Measurements from ENCODE around the gene RNF38. TPM values are rescaled to one million over a fixed set of nuclear protein-coding genes. Genes with fewer than 3 reads are reported as not detected.
"Not testable (repeated sequence)": the region's sequence is repeated elsewhere in the genome, so short reads cannot be mapped to it uniquely, and the experiment has no call there.

Gene RNF38
- 10 to 100 TPM; 42.1 to 55.9 (median 48.1) TPM for polyA plus RNA-seq (ENCODE audit: insufficient read length in 4 of 4)

DNA sequence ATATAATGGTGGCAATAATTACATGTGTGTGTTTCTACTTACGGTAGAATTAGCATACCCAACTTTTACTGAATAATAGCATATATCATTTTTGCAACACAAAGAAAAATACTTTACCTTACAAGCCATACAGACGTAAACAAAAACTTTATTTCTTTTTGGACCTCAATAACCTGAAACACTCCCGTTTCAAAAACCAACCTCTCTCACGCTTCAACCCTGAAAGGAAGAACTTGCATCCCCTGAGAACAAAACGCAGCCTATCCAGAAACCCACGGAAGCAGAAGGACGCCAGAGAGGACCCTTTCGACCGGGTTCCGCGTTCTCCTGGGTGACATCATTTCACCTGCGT, at the start of gene RNF38:
TSS of gene RNF38 (minus strand) at position 290 of the 352 bp plus-strand sequence. CDS start at position 129, 161 bp downstream.
- no peak for DNase-seq (ENCODE audit: low read depth in 4 of 4, low spot score in 3 of 4)

DNA sequence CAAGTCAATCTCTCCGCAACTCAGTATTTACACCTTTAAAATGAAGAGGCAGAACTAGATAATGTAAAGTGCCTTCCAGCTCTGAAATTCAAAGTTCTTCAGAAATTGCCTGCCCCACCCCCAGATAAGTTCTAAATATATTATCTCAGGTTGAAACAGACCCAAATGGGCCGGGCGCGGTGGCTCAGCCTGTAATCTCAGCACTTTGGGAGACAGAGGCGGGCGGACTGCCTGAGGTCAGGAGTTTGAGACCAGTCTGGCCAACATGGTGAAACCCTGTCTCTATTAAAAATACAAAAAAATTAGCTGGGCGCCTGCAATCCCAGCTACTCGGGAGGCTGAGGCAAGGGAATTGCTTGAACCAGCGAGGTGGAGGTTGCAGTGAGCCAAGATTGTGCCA, 48.5 kb upstream of the RNF38 start:
- DNase-seq (ENCODE audit: low read depth in 4 of 4, low spot score in 3 of 4), result not testable (repeated sequence)

DNA sequence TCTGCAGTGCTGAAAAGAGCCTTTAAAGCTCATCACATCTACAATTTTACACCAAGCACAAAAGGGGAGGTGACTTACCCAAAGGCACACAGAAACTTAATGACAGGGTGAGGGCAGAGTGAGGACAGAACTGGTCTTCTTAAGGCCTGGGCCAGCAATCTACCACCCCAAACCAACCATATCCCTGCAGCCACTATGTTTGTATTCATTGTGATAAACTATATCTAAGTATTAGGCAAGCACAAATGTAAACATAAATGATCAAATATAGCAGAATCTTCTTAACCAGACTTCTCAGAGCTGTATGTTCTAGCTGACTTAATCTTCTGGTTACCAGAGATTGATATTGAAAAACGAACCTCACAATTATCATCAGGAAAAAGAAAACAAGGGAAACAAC, 47.9 kb upstream of the RNF38 start:
- DNase-seq (ENCODE audit: low read depth in 4 of 4, low spot score in 3 of 4), result no peak

DNA sequence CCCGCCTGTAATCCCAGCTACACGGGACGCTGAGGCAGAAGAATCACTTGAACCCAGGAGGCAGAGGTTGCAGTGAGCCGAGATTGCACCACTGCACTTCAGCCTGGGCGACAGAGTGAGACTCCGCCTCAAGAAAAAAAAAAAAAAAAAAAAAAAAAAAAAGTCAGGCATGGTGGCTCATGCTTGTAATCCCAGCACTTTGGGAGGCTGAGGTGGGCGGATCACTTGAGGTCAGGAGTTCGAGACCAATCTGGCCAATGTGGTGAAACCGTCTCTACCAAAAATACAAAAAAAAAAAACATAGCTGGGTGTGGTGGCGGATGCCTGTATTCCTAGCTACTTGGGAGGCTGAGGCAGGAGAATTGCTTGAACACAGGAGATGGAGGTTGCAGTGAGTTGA, 46.6 kb upstream of the RNF38 start:
- not testable (repeated sequence) for DNase-seq (ENCODE audit: low read depth in 4 of 4, low spot score in 3 of 4)

DNA sequence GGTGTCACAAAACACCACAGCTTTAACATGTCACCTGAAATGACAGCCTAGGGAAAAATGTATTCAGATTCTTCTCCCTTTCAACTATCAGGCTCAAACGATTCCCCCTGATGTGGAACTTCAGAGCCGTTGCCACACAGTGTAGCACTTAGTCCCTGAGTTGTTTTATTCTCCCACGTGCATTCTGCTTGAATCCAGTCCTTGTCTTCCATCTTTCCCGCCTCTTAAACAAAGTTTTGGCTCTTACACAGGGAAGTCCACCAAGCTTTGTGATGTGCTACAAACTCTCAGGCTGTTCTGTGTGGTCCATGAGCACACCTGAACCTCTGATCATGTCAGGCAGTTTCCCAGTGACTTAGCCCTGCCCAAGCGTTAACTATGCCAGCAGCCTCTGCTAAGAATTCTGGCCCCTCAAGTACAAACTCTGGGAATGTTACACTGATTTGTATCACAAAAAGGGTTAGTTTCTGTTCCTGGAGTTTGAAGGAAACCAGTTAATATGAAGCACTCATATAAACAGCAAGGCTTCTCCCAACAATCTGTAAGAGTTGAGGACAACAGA, 45.8 kb upstream of the RNF38 start:
- no peak for DNase-seq (ENCODE audit: low read depth in 4 of 4, low spot score in 3 of 4)

DNA sequence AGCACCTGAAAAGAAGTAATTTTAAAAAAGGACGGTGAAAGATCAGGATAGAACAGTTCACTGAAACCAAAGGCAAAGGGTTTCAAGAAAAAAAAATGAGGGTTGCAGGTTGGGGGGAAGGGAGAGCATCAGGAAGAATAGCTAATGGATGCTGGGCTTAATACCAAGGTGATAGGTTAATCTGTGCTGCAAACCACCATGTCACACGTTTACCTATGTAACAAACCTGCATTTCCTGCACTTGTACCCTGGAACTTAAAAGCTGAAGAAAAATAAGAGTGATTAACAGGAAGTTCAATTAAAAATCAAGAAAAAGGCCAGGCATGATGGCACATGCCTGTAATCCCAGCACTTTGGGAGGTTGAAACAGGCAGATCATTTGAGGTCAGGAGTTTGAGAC, 44.1 kb upstream of the RNF38 start:
- no peak for DNase-seq (ENCODE audit: low read depth in 4 of 4, low spot score in 3 of 4)

DNA sequence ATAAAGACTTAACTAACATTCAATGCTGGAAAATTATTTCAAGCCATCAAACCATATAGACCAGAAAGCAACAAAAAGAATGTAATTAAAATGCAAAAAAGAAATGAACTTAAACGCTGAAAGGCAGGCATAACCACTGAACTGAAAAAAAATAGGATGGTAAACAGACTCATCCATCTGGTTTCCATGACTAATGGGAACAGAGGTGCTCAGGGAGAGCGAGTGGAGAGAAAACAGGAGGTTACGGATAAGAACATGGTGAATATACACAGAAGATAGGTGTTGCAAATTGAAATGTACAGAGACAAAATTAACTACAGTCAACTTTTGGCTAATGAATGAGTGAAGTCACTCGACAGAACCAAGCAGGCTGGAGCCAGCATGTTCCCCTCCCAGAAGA, 43.5 kb upstream of the RNF38 start:
- DNase-seq (ENCODE audit: low read depth in 4 of 4, low spot score in 3 of 4), result no peak

DNA sequence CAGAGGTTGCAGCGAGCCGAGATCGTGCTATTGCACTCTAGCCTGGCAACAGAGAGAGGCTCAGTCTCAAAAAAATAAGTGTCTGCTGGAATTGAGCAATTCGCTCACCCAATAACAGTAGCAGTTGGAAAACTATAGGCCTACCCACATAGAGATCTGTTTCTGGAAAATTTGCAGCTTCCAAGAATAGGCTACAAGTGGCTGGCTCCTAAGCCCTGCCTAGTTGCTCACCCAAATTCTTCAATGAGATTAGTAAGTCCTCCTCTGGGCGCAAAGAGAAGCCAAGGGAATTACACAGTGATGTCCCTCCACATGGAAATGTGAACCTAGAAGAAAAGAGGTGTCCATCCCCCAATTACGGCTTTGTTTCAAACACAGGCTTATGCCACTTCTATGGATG, 42.6 kb upstream of the RNF38 start:
- no peak for DNase-seq (ENCODE audit: low read depth in 4 of 4, low spot score in 3 of 4)

DNA sequence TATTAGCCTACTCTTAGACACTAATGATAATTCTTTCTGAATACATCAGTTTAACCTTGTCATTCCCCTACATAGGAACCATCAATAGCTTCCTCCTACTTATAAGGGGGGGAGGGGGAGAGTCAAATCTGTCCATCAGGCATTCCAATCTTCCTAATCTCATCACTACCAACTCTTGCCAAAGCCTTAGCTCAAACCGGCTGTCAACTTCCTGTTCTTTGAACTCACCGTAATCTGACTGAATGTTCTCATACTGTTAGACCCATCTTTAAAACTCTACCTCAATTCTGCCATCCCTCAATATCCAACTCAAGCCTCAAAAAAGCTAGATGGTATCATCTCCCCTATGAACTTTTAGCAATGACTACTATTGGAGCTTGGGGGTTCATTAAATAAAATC, 41.9 kb upstream of the RNF38 start:
- no peak for DNase-seq (ENCODE audit: low read depth in 4 of 4, low spot score in 3 of 4)

DNA sequence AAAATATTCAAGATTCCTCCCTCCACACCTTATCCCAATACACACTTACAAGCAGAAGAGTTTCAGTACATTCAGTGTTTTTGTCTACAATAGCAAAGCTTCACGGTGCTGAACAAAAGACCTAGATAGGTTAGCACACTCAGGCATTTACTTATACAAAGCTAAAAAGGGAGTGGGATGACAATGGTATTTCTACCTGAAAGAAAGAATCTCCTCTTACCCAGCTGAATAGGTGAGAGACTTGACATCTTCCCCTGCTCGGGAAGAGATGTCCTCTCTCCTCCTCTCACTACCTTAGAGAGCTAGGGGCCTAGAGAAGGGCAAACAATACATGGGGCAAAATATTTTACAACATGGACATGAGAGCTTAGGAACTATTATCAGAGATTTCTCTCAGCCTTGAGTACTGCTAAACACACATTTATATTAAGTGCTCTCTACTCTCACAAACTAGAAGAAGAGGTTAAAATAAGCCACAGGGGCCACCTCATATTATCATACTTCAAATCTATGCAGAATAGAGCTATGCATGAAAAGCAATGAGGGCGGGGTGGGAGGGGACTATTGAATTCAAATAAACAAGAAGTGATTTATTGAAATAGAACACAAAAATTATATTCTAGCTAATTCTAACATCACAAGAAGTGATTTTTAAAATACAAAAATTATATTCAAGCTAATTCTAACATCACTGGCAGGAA, 38.6 kb upstream of the RNF38 start:
- DNase-seq (ENCODE audit: low read depth in 4 of 4, low spot score in 3 of 4), result no peak

DNA sequence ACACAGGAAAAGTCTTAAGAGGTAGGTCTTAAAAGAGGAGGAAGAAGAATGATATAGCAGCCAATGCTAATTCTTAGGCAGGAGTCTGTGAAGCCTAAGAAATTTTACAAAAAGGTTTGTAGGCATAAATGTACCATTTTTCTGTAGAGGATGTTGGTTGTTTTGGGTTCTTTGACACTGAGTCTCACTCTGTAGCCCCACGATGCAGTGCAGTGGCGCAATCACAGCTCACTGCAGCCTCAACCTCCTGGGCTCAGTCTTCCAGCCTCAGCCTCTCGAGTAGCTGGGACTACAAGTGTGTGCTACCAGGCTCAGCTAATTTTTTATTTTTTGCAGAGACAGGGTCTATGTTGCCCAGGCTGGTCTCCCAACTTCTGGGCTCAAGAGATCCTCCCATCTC, 37.7 kb upstream of the RNF38 start:
- no peak for DNase-seq (ENCODE audit: low read depth in 4 of 4, low spot score in 3 of 4)

DNA sequence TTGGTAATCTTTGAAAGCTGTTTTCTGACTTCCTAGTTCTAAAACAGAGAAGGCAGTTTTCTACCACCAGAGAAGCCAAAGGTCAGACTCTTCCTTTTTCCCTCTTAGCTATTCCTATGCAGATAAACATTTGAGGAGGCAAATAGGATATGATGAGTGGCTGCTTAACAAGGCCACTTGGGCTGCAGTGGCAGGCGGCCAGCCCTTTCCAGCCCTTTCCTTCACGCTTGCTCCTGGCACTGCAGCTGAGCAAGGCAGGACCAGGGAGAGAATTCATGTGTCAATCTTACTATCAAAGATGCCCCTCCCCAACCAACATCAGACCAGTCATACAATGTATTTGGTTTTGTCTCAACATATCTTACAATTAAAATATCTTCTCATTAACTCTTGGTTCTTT, 36.8 kb upstream of the RNF38 start:
- no peak for DNase-seq (ENCODE audit: low read depth in 4 of 4, low spot score in 3 of 4)

DNA sequence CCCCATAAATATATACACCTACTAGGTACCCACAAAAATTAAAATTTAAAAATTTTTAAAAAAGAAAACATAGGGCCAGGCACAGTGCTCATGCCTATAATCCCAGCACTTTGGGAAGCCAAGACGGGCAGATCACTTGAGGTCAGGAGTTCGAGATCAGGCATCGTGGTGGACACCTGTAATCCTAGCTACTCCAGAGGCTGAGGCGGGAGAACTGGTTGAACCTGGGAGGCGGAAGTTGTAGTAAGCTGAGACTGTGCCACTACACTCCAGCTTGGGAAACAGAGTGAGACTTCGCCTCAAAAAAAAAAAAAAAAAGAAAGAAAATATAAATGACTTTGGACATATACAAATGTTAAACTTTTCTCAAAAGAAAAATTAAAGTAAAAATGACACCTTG, 33.3 kb upstream of the RNF38 start:
- DNase-seq (ENCODE audit: low read depth in 4 of 4, low spot score in 3 of 4), result no peak

DNA sequence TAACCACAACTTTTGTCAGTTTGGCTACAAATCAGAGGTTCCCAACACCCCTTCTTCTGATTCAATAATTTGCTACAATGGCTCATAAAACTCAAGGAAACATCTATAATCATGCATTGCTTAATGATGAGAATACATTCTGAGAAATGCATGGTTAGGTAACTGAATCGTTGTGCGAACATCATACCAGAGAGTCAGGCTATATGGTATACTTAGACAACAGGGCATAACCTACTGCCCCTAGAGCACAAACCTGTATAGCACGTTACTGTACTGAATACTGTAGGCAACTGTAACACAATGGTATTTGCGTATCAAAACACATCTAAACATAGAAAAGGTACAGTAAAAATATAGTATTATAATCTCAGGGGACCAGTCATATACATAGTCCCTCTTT, 31.0 kb upstream of the RNF38 start:
- no peak for DNase-seq (ENCODE audit: low read depth in 4 of 4, low spot score in 3 of 4)

DNA sequence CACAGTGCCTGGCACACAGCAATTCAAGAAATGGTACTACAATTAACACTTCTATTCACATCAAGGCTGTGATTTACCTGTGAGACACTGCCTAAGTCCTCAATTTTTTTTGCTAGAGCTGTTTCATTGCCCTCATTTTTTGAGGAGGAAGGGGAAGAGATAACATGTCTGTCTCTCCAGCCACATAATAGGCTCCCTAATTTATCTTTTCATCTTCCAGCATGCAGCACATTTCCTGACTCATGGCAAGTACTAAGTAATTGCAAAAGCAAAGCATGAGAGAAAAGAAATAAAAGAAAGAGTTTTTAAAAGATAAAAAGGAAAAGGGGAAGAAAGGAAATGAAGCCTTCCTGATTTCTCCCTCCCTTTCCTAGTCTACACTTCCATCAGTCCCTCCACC, 26.9 kb upstream of the RNF38 start:
- no peak for DNase-seq (ENCODE audit: low read depth in 4 of 4, low spot score in 3 of 4)

DNA sequence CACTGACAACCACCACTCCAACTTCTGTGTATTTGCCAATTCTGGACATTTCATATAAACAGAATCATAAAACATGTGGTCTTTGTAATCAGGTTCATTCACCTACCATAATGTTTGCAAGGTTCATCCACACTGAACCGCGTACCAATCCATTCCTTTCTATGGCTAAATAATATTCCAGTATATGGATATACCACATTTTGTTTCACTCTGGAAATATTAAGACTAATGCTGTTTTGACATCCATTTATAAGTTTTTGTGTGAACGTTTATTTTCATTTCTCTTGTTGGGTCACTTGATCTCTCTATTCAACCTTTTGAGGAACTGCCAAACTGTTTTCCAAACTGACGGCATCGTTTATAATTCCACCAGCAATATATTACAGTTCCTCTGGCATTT, 26.3 kb upstream of the RNF38 start:
- no peak for DNase-seq (ENCODE audit: low read depth in 4 of 4, low spot score in 3 of 4)

DNA sequence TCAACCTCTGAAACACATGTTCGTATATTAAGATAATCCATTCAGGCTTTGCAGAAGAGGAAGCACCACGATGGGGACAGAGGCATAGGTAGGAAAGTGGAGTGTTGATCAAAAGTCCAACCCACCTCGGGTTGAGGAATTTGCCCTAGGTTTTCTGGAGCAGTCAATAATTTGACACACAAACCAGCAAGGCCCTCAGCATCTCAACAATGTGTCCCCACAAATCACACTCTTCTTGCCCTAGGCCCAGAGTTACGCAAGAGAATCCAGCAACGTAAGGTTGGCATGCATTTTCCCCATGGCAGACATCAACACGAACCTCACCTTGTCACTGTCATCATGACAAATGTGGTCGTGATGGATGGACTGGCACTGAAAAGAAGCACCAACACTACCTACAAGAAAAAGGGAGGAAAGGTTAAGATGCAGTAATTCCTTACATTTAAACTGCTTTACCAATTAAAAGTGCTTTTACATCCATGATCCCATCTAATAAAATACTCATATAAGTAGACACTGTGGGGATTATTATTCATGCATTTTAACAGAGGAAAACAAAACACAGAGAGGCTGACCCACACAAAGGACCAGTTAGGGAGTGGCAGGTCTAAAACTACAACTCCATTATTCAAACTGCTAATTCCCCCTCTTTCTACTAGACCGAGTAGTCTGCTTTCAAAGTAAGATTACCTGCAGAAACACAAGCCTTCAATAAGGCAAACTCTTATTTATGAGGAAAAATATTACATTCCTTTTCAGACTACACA, 24.4 kb upstream of the RNF38 start:
- no peak for DNase-seq (ENCODE audit: low read depth in 4 of 4, low spot score in 3 of 4)

DNA sequence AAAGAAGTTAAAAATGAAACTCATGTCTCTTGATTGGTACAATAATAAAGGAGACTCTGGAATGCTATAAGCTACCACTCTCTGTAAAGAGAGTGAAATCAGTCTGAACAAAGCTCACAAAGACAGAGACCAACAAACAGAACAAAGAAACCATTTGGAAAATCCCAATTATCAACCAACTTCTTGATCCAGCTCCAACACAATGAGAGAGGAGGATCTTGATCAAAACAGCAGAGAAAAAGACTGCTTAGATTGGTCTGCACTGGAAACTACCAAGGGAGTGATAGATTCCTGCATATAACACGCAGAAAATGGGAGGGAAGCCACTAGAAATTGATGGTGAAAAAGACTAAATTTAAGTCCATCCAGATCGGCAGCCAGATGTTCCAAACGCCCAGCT, 23.1 kb upstream of the RNF38 start:
- no peak for DNase-seq (ENCODE audit: low read depth in 4 of 4, low spot score in 3 of 4)

DNA sequence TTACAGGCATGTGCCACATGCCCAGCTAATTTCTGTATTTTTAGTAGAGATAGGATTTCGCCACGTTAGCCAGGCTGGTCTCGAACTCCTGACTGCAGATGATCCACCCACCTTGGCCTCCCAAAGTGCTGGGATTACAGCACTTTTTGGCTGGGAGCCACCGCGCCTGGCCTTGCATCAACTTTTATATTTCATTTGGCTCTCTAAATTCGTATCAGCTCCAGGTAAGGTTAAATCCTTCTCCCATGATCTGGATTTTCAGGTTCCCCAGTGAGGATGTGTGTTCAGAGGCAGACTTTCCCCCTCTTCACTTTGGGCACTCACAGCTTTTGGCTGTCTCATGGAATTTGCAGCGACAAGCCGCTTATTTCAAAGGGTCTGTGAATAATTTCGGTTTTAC, 16.8 kb upstream of the RNF38 start:
- no peak for DNase-seq (ENCODE audit: low read depth in 4 of 4, low spot score in 3 of 4)

DNA sequence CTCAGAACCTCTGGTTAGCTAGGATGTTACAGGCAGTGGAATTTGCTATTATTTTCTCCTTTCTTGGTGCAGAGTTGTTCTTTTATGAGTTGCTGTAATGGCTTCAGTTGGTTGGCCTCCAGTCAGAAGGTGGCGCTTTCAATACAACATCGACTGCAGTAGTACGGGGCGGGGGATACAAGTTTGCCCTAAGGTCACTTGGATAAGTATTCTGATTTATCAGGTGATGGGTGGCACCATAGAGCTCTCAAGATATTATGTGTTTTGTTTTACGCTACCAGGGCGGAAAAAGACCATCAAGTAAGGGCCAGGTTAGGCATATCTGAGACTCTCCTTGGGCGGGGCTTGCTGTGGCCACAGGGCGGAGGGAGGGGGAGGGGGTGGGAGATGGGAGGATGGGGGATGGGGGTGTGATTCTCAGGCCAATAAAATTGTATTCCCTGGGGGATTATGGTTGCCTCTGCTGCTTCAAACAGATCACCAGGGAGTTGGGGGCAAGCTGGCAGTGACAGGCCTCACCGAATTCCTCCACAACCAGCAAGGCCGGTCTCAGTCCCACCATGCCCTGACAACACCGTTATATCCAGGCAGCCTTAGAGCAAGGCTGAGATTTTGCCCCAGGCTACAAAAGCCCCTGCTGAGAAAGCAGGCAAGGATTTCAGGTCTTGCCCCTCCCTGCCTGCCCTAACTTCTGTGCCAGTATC, 15.9 kb upstream of the RNF38 start:
- DNase-seq (ENCODE audit: low read depth in 4 of 4, low spot score in 3 of 4), result no peak

DNA sequence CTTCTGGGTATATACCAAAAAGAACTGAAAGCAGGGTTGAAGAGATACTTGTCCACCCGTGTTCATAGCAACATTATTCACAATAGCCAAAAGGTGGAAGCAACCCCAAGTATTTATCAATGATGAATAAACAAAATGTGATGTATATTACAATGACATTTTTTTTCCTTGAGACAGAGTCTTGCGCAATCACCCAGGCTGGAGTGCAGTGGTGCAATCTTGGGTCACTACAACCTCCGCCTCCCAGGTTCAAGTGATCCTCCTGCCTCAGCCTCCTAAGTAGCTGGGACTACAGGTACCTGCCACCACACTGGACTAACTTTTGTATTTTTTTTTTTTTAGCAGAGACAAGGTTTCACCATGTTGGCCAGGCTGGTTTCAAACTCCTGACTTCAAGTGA, 11.3 kb upstream of the RNF38 start:
- not testable (repeated sequence) for DNase-seq (ENCODE audit: low read depth in 4 of 4, low spot score in 3 of 4)
